ENCODE results near the gene VAV3.

DNA sequence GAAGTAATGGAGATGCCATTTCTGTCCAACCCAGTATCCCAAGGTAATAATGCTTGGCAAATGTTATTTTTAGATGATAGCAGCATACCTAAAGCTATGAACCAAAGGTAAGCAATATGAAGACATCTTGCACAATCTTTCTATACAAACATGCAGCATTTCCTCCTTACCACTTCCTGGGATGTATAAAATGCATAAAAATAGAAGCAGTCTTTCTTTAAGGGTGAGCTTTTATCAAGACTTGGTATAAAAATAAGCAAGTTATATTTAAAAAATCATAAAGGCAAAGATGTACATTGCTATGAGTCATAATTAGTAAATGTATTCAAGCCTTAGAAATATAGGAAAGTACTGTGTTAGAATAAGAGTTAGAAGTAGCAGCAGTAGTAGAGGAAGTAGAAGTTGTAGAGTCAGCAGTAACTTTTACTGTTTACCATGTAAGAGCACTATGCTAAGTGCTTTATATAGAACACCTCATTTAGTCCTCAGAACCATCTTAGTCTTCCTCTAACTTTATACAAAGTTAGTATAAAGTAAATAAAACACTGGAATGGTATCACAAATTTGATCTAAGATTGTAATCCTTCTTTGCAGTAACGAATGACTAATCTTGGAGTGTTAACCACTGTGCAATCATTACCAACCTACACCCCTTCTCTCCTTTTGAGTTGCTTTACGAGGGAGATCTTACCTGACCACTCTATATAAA, 371.3 kb downstream of the VAV3 start:
- TF ChIP-seq EZH2 (IDR thresholded peaks at IDR 0.05; ENCODE audit: insufficient read depth, low read length), result no peak
- TF ChIP-seq, protein P1, sequence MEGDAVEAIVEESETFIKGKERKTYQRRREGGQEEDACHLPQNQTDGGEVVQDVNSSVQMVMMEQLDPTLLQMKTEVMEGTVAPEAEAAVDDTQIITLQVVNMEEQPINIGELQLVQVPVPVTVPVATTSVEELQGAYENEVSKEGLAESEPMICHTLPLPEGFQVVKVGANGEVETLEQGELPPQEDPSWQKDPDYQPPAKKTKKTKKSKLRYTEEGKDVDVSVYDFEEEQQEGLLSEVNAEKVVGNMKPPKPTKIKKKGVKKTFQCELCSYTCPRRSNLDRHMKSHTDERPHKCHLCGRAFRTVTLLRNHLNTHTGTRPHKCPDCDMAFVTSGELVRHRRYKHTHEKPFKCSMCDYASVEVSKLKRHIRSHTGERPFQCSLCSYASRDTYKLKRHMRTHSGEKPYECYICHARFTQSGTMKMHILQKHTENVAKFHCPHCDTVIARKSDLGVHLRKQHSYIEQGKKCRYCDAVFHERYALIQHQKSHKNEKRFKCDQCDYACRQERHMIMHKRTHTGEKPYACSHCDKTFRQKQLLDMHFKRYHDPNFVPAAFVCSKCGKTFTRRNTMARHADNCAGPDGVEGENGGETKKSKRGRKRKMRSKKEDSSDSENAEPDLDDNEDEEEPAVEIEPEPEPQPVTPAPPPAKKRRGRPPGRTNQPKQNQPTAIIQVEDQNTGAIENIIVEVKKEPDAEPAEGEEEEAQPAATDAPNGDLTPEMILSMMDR (IDR thresholded peaks at IDR 0.05; ENCODE audit: insufficient read depth, low read depth, low read length), result no peak

Measured in astrocyte (in vitro differentiated cells and primary cell).